Loucy (cell line): Measurements from ENCODE around the gene ADAMTSL4.
"Not testable (repeated sequence)": the region's sequence is repeated elsewhere in the genome, so short reads cannot be mapped to it uniquely, and the experiment has no call there.

Source experiments
- H2AFZ ChIP-seq: fragments of 200-600 bp; sonication (generic); 2 replicates; pipeline ENCODE4 v1.6.0; 2016; ENCODE audit warnings: antibody characterized with exemption, mild to moderate bottlenecking, low read length, moderate library complexity
- H3F3A ChIP-seq: fragments of 200-600 bp; 2 replicates; pipeline ENCODE4 v1.6.0; 2016; ENCODE audit warnings: antibody characterized with exemption, low read depth, mild to moderate bottlenecking
- H3K27me3 ChIP-seq: fragments of 200-600 bp; sonication (generic); 2 replicates; pipeline ENCODE4 v1.6.1; 2014; ENCODE audit warnings: low read length, mild to moderate bottlenecking; ENCODE audit not compliant: insufficient read depth, poor library complexity, severe bottlenecking
- H3K36me3 ChIP-seq: fragments of 200-600 bp; sonication (generic); 2 replicates; pipeline ENCODE4 v1.6.1; 2016; ENCODE audit warnings: low read length; ENCODE audit not compliant: insufficient read depth
- H3K4me1 ChIP-seq: fragments of 200-600 bp; sonication (generic); 2 replicates; pipeline ENCODE4 v1.5.1; 2014; ENCODE audit warnings: low read length, mild to moderate bottlenecking; ENCODE audit not compliant: insufficient read depth, poor library complexity, severe bottlenecking
- H3K4me2 ChIP-seq: fragments of 200-600 bp; sonication (generic); 2 replicates; pipeline ENCODE4 v1.6.0; 2014; ENCODE audit warnings: antibody characterized with exemption, low read length, low read depth, mild to moderate bottlenecking; ENCODE audit not compliant: poor library complexity, severe bottlenecking
- H3K4me3 ChIP-seq: fragments of 200-600 bp; sonication (generic); 2 replicates; pipeline ENCODE4 v1.5.1; 2014; ENCODE audit warnings: low read length, mild to moderate bottlenecking, mixed read lengths; ENCODE audit not compliant: poor library complexity, severe bottlenecking
- H3K79me2 ChIP-seq: fragments of 200-600 bp; sonication (generic); 2 replicates; pipeline ENCODE4 v1.6.1; 2014; ENCODE audit warnings: low read length; ENCODE audit not compliant: insufficient read depth
- H3K9ac ChIP-seq: fragments of 200-600 bp; sonication (generic); 2 replicates; pipeline ENCODE4 v1.6.0; 2014; ENCODE audit warnings: mild to moderate bottlenecking, low read depth, low read length, moderate library complexity; ENCODE audit not compliant: poor library complexity, severe bottlenecking
- H3K9me2 ChIP-seq: fragments of 200-600 bp; sonication (generic); replicated peaks from 2 replicates; pipeline ENCODE4 v1.6.1; 2016; ENCODE audit warnings: low read depth, low read length, mixed read lengths
- H3K9me3 ChIP-seq: fragments of 200-600 bp; sonication (generic); 2 replicates; pipeline ENCODE4 v1.6.1; 2014; ENCODE audit warnings: mild to moderate bottlenecking, antibody characterized with exemption, low read length, low read depth; ENCODE audit not compliant: insufficient read depth
- H4K20me1 ChIP-seq: fragments of 200-600 bp; sonication (generic); 2 replicates; pipeline ENCODE4 v1.6.0; 2014; ENCODE audit warnings: antibody characterized with exemption, low read length, mild to moderate bottlenecking; ENCODE audit not compliant: insufficient read depth, poor library complexity, severe bottlenecking
- EZH2phosphoT487 ChIP-seq: fragments of 200-600 bp; IDR thresholded peaks from 2 replicates; pipeline ENCODE4 v1.6.1; 2018; ENCODE audit warnings: antibody characterized with exemption, mild to moderate bottlenecking, moderate library complexity, borderline replicate concordance
- TF ChIP-seq, protein P1 (sequence below): fragments of 200-600 bp; sonication (generic); conservative IDR thresholded peaks from 2 replicates; pipeline ENCODE4 v1.5.1; 2014; ENCODE audit warnings: mild to moderate bottlenecking, antibody characterized with exemption, low read length

The ADAMTSL4 gene

DNA sequence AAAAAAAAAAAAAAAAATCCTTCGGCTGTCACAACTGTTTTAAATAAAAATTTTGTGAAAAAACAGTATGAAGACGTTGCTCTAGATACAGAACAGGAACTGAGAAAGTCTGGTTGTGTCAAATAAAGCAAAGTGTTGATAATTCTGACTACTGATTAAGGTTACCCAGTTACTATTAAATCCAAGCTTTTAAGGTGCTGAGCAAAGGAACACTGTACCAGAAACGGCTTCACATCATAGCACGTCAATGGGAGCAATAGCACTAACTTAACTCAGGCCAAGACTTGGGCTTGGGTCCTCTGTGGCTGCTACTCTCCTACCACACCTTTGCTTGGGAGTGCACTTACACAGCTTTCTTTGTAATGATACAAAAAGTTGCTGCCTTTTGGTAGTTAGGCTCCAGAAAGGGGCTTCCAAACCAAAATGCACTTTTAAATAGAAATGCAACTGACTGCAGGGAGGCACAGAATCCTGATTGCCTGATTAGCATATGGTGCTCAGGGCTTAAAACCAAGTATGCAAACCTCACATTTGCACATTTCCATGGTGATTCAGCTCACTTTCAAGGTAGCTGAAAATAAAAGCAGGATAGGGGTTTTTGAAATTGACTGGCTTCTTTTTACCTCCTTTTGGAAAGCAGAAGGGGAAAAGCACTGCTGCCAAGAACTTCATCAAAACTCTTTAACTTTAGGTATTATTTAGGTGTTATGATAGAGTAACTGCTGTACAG lies 23.9 kb downstream of the ADAMTSL4 start:
- TF ChIP-seq, protein P1, sequence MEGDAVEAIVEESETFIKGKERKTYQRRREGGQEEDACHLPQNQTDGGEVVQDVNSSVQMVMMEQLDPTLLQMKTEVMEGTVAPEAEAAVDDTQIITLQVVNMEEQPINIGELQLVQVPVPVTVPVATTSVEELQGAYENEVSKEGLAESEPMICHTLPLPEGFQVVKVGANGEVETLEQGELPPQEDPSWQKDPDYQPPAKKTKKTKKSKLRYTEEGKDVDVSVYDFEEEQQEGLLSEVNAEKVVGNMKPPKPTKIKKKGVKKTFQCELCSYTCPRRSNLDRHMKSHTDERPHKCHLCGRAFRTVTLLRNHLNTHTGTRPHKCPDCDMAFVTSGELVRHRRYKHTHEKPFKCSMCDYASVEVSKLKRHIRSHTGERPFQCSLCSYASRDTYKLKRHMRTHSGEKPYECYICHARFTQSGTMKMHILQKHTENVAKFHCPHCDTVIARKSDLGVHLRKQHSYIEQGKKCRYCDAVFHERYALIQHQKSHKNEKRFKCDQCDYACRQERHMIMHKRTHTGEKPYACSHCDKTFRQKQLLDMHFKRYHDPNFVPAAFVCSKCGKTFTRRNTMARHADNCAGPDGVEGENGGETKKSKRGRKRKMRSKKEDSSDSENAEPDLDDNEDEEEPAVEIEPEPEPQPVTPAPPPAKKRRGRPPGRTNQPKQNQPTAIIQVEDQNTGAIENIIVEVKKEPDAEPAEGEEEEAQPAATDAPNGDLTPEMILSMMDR: no peak
- TF ChIP-seq EZH2phosphoT487: no peak
- Histone ChIP-seq H3K4me3 (peak overlapping the region; percentile 43), H3K9me2 (no peaks in the 10 kb centered on the region), H3K9me3 (no peaks in the 10 kb centered on the region), H3K36me3 (peaks cover 52% of the 10 kb centered on the region), H3K79me2 (peaks cover 97% of the 10 kb centered on the region), H2AFZ (no peak overlapping the region), H3K9ac (no peak overlapping the region), H3K27me3 (peaks cover 3% of the 10 kb centered on the region), H4K20me1 (peaks cover 78% of the 10 kb centered on the region), H3K4me2 (peak overlapping the region; percentile 61), H3K4me1 (peaks cover 52% of the 10 kb centered on the region), H3F3A (no peaks in the 10 kb centered on the region; the same call in 1 of the 2 replicates)

DNA sequence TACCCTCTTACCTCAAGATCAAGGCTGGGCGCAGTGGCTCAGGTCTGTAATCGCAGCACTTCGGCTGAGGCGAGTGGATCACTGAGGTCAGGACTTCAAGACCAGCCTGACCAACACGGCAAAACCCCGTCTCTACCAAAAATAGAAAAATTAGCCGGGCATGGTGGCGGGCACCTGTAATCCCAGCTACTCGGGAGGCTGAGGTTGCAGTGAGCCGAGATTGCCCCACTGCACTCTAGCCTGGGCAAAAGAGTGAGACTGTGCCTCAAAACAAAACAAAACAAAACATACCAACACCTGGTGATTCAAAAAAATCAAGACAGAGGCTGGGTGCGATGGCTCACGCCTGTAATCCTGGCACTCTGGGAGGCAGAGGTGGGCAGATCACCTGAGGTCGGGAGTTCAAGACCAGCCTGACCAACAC lies 24.5 kb downstream of the ADAMTSL4 start:
- not testable (repeated sequence) for H3K9ac ChIP-seq, H3K9me3 ChIP-seq, H2AFZ ChIP-seq, H3K27me3 ChIP-seq, H3F3A ChIP-seq, H3K9me2 ChIP-seq
- Histone ChIP-seq H3K36me3 (peaks cover 52% of the 10 kb centered on the region), H4K20me1 (peaks cover 79% of the 10 kb centered on the region), H3K4me3 (peak overlapping the region; percentile 43), H3K79me2 (peaks cover 97% of the 10 kb centered on the region), H3K4me2 (peak overlapping the region; percentile 61), H3K4me1 (peaks cover 46% of the 10 kb centered on the region)

DNA sequence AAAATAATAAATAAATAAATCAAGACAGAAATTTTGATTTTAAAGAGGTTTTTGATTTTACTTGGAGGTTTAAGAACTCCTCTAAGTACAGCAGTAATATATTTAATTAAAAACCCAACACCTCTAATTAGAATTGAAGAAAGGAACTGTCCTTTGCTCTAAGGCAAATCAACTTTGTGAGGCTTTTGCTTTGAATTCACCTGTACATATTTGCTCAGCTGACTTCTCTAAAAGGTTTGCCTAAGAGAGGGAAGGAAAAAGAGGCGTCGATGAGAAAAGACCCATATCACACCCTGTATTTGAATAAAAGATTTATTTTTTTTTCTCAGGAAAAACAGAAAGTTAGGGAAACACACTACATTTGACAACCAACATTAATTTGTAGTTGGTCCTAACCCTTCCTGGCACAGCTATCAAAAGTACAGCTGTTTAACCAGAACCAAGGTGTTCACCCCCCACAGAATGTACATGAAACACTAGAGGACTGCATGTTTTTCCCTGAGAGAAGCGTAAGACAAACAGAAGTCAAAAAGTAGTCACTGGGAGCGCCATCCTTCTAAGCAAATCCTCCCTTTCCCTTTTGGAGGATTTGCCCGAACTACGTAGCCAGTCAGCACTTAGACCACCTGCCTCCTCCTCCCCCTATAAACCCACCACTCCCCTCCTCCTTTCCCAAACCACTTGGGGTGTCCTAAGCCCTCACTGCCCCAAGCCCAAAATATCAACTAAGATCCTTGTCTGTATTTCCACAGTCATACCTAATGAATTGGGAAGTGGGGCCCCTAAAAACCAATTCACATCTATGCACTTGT lies 25.3 kb downstream of the ADAMTSL4 start:
- Histone ChIP-seq H3K27me3 (peaks cover 16% of the 10 kb centered on the region), H3K9me2 (no peaks in the 10 kb centered on the region), H3K79me2 (peaks cover 99% of the 10 kb centered on the region), H3K36me3 (peaks cover 52% of the 10 kb centered on the region), H3F3A (no peaks in the 10 kb centered on the region; the same call in 1 of the 2 replicates), H3K4me1 (peaks cover 42% of the 10 kb centered on the region), H3K4me3 (peak overlapping the region; percentile 97), H2AFZ (no peak overlapping the region), H3K4me2 (peak overlapping the region; percentile 99), H3K9me3 (no peaks in the 10 kb centered on the region), H3K9ac (peak overlapping the region; percentile 97), H4K20me1 (peaks cover 82% of the 10 kb centered on the region)
- TF ChIP-seq, protein P1: no peak
- no peak for TF ChIP-seq EZH2phosphoT487
